Thymus (tissue), 11 donors: ENCODE measurements around the gene TCERG1L. TPM values are rescaled to one million over a fixed set of nuclear protein-coding genes. Genes with fewer than 3 reads are reported as not detected.
A peak's percentile ranks its signal among the peaks of the same experiment; 100 is the strongest.

Experiments
- DNase-seq, 9 donors: peaks; one replicate each; pipeline ENCODE4 v3.0.0-alpha.2; 2013; ENCODE audit warnings: low spot score in 9 of 9, low read depth in 6 of 9, missing footprints in 1 of 9
- H3K27ac ChIP-seq, 2 donors: one replicate each; pipeline ENCODE4 v1.5.1; 2013; ENCODE audit warnings: control low read depth in 1 of 2, low read depth in 1 of 2, low read length in 1 of 2, mild to moderate bottlenecking in 1 of 2, moderate library complexity in 1 of 2
- H3K27me3 ChIP-seq, 2 donors: one replicate each; pipeline ENCODE4 v1.5.1; 2013; ENCODE audit warnings: low read length in 1 of 2; ENCODE audit not compliant: control insufficient read depth in 2 of 2, insufficient read depth in 1 of 2
- H3K36me3 ChIP-seq, 2 donors: one replicate each; pipeline ENCODE4 v1.5.1; 2013; ENCODE audit warnings: low read length in 1 of 2, mild to moderate bottlenecking in 1 of 2, moderate library complexity in 1 of 2; ENCODE audit not compliant: control insufficient read depth in 2 of 2, insufficient read depth in 2 of 2
- H3K4me1 ChIP-seq, 2 donors: one replicate each; pipeline ENCODE4 v1.5.1; 2013; ENCODE audit warnings: low read length in 2 of 2; ENCODE audit not compliant: control insufficient read depth in 2 of 2, insufficient read depth in 2 of 2
- H3K4me3 ChIP-seq, 2 donors: one replicate each; pipeline ENCODE4 v1.5.1; 2013; ENCODE audit warnings: low read length in 2 of 2, control low read depth in 1 of 2, mild to moderate bottlenecking in 1 of 2
- H3K9me3 ChIP-seq, 2 donors: one replicate each; pipeline ENCODE4 v1.5.1; 2013; ENCODE audit warnings: low read length in 1 of 2, mild to moderate bottlenecking in 1 of 2; ENCODE audit not compliant: control insufficient read depth in 2 of 2, insufficient read depth in 1 of 2
- WGBS: extraction: QIAGEN DNeasy Blood & Tissue Kit; methylation state at CpG from one replicate; pipeline ENCODE4 v1.1.7; 2013; 5-methylcytosine and 5-hydroxymethylcytosine counted together
- polyA plus RNA-seq: library from polyadenylated mRNA; stranded (reverse); fragments of 200-250 nt; gene quantifications from one replicate; pipeline ENCODE4 v1.2.3, GENCODE V29; 2013
- total RNA-seq: library from RNA; stranded (reverse); fragments of 120-200 nt; gene quantifications from one replicate; pipeline ENCODE4 v1.2.4, GENCODE V29; 2013
- donor health status: healthy.

TCERG1L gene
- total and polyA plus RNA-seq, 2 donors, result 0.52 to 1.5 TPM

- no peak for DNase-seq
Measured at GRCh38 chr10:131169146-131169545, 142.4 kb downstream of the TCERG1L start.

GRCh38 chr10:131168238-131168875, 143.2 kb downstream of the TCERG1L start:
- whole genome bisulfite sequencing, result 87% methylated on average over 17 of the region's 17 CpGs
- no peak for DNase-seq
- H3K9me3 ChIP-seq, result no peaks in the 10 kb centered on the region
- no peak overlapping the region for H3K4me3 ChIP-seq
- H3K27ac ChIP-seq, result no peak overlapping the region
- H3K36me3 ChIP-seq, result no peaks in the 10 kb centered on the region
- no peaks in the 10 kb centered on the region for H3K27me3 ChIP-seq
- H3K4me1 ChIP-seq, result no peaks in the 10 kb centered on the region

More at GRCh38 chr10:131169146-131169545, 142.4 kb downstream of the TCERG1L start:
- Histone ChIP-seq H3K9me3 (peaks cover 0 to 5% of the 10 kb centered on the region in 2 donors), H3K27me3 (no peaks in the 10 kb centered on the region), H3K36me3 (no peaks in the 10 kb centered on the region), H3K4me3 (no peak overlapping the region), H3K27ac (no peak overlapping the region), H3K4me1 (no peaks in the 10 kb centered on the region)
- WGBS, result 85% methylated on average over 7 of the region's 7 CpGs

GRCh38 chr10:131167036-131167860, 144.3 kb downstream of the TCERG1L start:
- Histone ChIP-seq H3K4me1 (no peaks in the 10 kb centered on the region), H3K36me3 (no peaks in the 10 kb centered on the region), H3K27me3 (no peaks in the 10 kb centered on the region), H3K4me3 (no peak overlapping the region), H3K9me3 (no peaks in the 10 kb centered on the region), H3K27ac (no peak overlapping the region)
- no peak for DNase-seq
- WGBS, result 83% methylated on average over 13 of the region's 13 CpGs

- WGBS, result 96% methylated on average over 9 of the region's 9 CpGs
Measured at GRCh38 chr10:131166486-131166885, 145.0 kb downstream of the TCERG1L start.

GRCh38 chr10:131165092-131165491, 146.4 kb downstream of the TCERG1L start:
- peaks cover 0 to 2% of the 10 kb centered on the region in 2 donors for H3K4me1 ChIP-seq
- H3K9me3 ChIP-seq, result no peaks in the 10 kb centered on the region
- DNase-seq, result no peak
- H3K27me3 ChIP-seq, result no peaks in the 10 kb centered on the region
- H3K27ac ChIP-seq, result no peak overlapping the region
- 78% methylated on average over 7 of the region's 7 CpGs for WGBS
- H3K4me3 ChIP-seq, result no peak overlapping the region
- no peaks in the 10 kb centered on the region for H3K36me3 ChIP-seq

More at GRCh38 chr10:131166486-131166885, 145.0 kb downstream of the TCERG1L start:
- Histone ChIP-seq H3K36me3 (no peaks in the 10 kb centered on the region), H3K4me1 (no peaks in the 10 kb centered on the region), H3K4me3 (no peak overlapping the region), H3K27ac (no peak overlapping the region), H3K9me3 (no peaks in the 10 kb centered on the region), H3K27me3 (no peaks in the 10 kb centered on the region)
- DNase-seq, result no peak

GRCh38 chr10:131162866-131163843, 148.4 kb downstream of the TCERG1L start:
- 60% methylated on average over 15 of the region's 15 CpGs for WGBS
- Histone ChIP-seq H3K4me1 (peaks cover 0 to 2% of the 10 kb centered on the region in 2 donors), H3K27ac (no peak overlapping the region), H3K4me3 (no peak overlapping the region), H3K27me3 (no peaks in the 10 kb centered on the region), H3K9me3 (no peaks in the 10 kb centered on the region), H3K36me3 (no peaks in the 10 kb centered on the region)
- peak in 1 of 9 donors; percentile 33 for DNase-seq

- H3K4me3 ChIP-seq, result no peak overlapping the region
- no peak for DNase-seq
- WGBS, result 93% methylated on average over 6 of the region's 6 CpGs
Measured at GRCh38 chr10:131162211-131162610, 149.3 kb downstream of the TCERG1L start.

GRCh38 chr10:131161087-131161486, 150.4 kb downstream of the TCERG1L start:
- DNase-seq, result no peak

More at GRCh38 chr10:131162211-131162610, 149.3 kb downstream of the TCERG1L start:
- Histone ChIP-seq H3K36me3 (no peaks in the 10 kb centered on the region), H3K9me3 (no peaks in the 10 kb centered on the region), H3K27me3 (no peaks in the 10 kb centered on the region), H3K4me1 (peaks cover 0 to 2% of the 10 kb centered on the region in 2 donors), H3K27ac (no peak overlapping the region)

More at GRCh38 chr10:131161087-131161486, 150.4 kb downstream of the TCERG1L start:
- Histone ChIP-seq H3K27ac (no peak overlapping the region), H3K9me3 (no peaks in the 10 kb centered on the region), H3K36me3 (no peaks in the 10 kb centered on the region), H3K4me3 (no peak overlapping the region), H3K4me1 (peaks cover 0 to 2% of the 10 kb centered on the region in 2 donors), H3K27me3 (no peaks in the 10 kb centered on the region)
- 95% methylated on average over 8 of the region's 8 CpGs for WGBS
